ENCODE data around the gene LAMTOR2. TPM values are rescaled to one million over a fixed set of nuclear protein-coding genes. Genes with fewer than 3 reads are reported as not detected.

LAMTOR2 gene
- total RNA-seq, 1 experiment from 2014 or later, result 63.4 TPM

- TF ChIP-seq CTCF (IDR thresholded peaks at IDR 0.05), result no peak
Observed at GRCh38 chr1:156090138-156090839, 35.7 kb downstream of the LAMTOR2 start (continued).

GRCh38 chr1:156090840-156091188 lies 36.2 kb downstream of the LAMTOR2 start:
- Histone ChIP-seq H3K36me3 (ENCODE audit: control insufficient read depth, insufficient read depth, low read length) (no peaks in the 10 kb centered on the region), H3K4me3 (ENCODE audit: low read depth in 2 of 2, low read length in 2 of 2) (no peak overlapping the region), H3K4me1 (ENCODE audit: control insufficient read depth, insufficient read depth, low read length) (peaks cover 10% of the 10 kb centered on the region; the same call in 1 of the 2 replicates), H3K27ac (ENCODE audit: low read length) (no peak overlapping the region), H3K9me3 (ENCODE audit: control insufficient read depth, insufficient read depth, low read depth, low read length) (no peaks in the 10 kb centered on the region), H3K27me3 (ENCODE audit: control insufficient read depth, insufficient read depth, low read length) (no peaks in the 10 kb centered on the region)
- POLR2A ChIA-PET, result no interaction called here
- ATAC-seq (peak; percentile 98), DNase-seq (ENCODE audit: low read depth, low spot score) (no peak)
- in situ Hi-C loops (cut with HindIII; ENCODE audit: low pct_unique_long_range_greater_than_20kb, low sequenced_read_pairs), result no loop called here
- CTCF ChIA-PET, result interaction anchor here (0.6 kb wide), 4 partner anchors 12 to 268 kb away, joined by 3 to 7 read pairs (median 3); no protein-coding TSS in a partner anchor
- TF ChIP-seq REST (IDR thresholded peaks at IDR 0.05; ENCODE audit: insufficient read depth in 1 of 2, low read depth in 2 of 2, low read length in 1 of 2) (no peak), SIN3A (IDR thresholded peaks at IDR 0.05; ENCODE audit: borderline replicate concordance, insufficient read depth, low read depth, low read length) (no peak), TCF7L2 (IDR thresholded peaks at IDR 0.05; ENCODE audit: low read depth, low read length) (no peak), POLR2AphosphoS5 (IDR thresholded peaks at IDR 0.05; ENCODE audit: low read depth, low read length) (no peak), CTCF (IDR thresholded peaks at IDR 0.05) (peak; percentile 91)
- intact Hi-C loops (cut with micrococcal nuclease; ENCODE audit: unreplicated experiment), result loop anchor here (2.0 kb wide), 1 partner anchor 134 kb away; no protein-coding TSS in a partner anchor
- no TSS peak for BruUV-seq (replicated peaks)

- TF ChIP-seq TCF7L2 (IDR thresholded peaks at IDR 0.05; ENCODE audit: low read depth, low read length) (no peak), REST (IDR thresholded peaks at IDR 0.05; ENCODE audit: insufficient read depth in 1 of 2, low read depth in 2 of 2, low read length in 1 of 2) (no peak), POLR2AphosphoS5 (IDR thresholded peaks at IDR 0.05; ENCODE audit: low read depth, low read length) (no peak), SIN3A (IDR thresholded peaks at IDR 0.05; ENCODE audit: borderline replicate concordance, insufficient read depth, low read depth, low read length) (no peak), CTCF (IDR thresholded peaks at IDR 0.05) (no peak)
- CTCF ChIA-PET, result interaction anchor here (0.6 to 0.7 kb wide), 3 partner anchors 94 to 228 kb away, joined by 3 to 6 read pairs (median 3); no protein-coding TSS in a partner anchor
Observed at GRCh38 chr1:156091610-156092009, 37.0 kb downstream of the LAMTOR2 start.

More at GRCh38 chr1:156091610-156092009, 37.0 kb downstream of the LAMTOR2 start:
- Histone ChIP-seq H3K27me3 (ENCODE audit: control insufficient read depth, insufficient read depth, low read length) (no peaks in the 10 kb centered on the region), H3K36me3 (ENCODE audit: control insufficient read depth, insufficient read depth, low read length) (no peaks in the 10 kb centered on the region), H3K4me1 (ENCODE audit: control insufficient read depth, insufficient read depth, low read length) (peaks cover 13% of the 10 kb centered on the region), H3K27ac (ENCODE audit: low read length) (no peak overlapping the region), H3K4me3 (ENCODE audit: low read depth in 2 of 2, low read length in 2 of 2) (no peak overlapping the region), H3K9me3 (ENCODE audit: control insufficient read depth, insufficient read depth, low read depth, low read length) (no peaks in the 10 kb centered on the region)
- no TSS peak for BruUV-seq (replicated peaks)
- POLR2A ChIA-PET, result no interaction called here
- intact Hi-C loops (cut with micrococcal nuclease; ENCODE audit: unreplicated experiment) (loop anchor here (2.0 kb wide), 1 partner anchor 133 kb away; no protein-coding TSS in a partner anchor), in situ Hi-C loops (cut with HindIII; ENCODE audit: low pct_unique_long_range_greater_than_20kb, low sequenced_read_pairs) (no loop called here)
- ATAC-seq, result no peak
- DNase-seq (ENCODE audit: low read depth, low spot score), result no peak
